GM18870 (cell line): ENCODE measurements around the gene CUEDC2.

ENCODE experiments used
- ATAC-seq: cut with Tn5 transposase; IDR thresholded peaks from one replicate; pipeline ENCODE4 v1.9.1; 2021; ENCODE audit warnings: moderate library complexity; ENCODE audit not compliant: unreplicated experiment

CUEDC2 gene

GRCh38 chr10:102398172-102399020, 34.0 kb downstream of the CUEDC2 start:
- no peak for ATAC-seq

DNA sequence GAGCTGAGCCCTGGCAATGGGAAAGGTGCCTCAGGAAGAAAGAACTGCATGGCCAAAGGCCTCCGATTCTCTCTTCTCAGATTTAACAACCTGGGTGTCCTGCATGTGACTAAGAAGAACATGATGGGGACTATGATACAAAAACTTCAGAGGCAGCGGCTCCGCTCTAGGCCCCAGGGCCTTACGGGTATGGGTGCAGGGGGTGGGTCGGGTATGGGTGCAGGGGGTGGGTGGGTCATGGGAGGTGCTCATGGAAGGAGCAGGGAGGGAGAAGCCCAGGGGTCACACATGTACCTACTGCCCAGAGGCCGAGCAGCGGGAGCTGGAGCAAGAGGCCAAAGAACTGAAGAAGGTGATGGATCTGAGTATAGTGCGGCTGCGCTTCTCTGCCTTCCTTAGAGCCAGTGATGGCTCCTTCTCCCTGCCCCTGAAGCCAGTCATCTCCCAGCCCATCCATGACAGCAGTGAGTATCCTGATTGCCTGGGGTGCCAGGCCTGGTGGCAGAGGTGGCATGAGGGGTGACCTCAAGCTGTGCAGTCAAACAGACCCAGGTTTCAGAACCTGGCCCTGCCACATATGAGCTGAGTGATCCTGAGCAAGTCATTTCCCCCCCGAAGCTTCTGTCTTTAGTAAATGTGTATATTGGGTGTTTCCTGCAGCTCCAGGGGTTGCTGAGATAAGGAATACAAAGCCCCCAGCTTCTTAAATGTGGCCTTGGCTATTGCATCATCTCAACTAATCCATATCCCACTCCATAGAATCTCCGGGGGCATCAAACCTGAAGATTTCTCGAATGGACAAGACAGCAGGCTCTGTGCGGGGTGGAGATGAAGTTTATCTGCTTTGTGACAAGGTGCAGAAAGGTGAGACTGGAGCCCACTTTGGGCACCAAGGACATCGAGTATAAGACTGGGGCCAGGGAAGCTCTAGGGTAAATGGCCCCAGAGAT, 34.9 kb downstream of the CUEDC2 start:
- ATAC-seq: no peak

DNA sequence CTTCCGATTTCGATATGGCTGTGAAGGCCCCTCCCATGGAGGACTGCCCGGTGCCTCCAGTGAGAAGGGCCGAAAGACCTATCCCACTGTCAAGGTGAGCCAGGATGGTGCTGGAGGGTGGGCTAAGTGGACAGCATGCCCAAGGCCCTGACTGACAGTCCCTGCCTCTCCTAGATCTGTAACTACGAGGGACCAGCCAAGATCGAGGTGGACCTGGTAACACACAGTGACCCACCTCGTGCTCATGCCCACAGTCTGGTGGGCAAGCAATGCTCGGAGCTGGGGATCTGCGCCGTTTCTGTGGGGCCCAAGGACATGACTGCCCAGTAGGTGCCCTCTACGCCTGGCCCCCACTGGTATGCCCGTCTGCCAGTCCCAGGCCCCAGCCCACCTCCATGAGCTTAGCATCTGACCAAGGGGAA, 35.6 kb downstream of the CUEDC2 start:
- no peak for ATAC-seq

DNA sequence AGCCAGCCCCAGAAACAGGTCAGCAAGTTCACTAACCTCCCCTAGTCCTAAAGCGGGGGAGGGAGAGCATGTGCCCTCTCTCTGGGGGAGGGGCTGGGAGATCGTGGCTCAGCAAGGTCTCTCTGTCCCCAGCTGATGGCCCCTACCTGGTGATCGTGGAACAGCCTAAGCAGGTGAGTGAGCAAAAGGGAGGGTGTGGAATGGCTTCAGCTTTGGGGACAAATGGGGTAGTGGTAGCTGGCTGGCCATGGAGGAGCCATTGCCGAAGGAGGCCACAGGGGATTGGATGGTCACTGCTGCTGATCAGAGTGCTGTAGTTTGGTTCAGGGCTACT, 36.1 kb downstream of the CUEDC2 start:
- ATAC-seq: no peak

DNA sequence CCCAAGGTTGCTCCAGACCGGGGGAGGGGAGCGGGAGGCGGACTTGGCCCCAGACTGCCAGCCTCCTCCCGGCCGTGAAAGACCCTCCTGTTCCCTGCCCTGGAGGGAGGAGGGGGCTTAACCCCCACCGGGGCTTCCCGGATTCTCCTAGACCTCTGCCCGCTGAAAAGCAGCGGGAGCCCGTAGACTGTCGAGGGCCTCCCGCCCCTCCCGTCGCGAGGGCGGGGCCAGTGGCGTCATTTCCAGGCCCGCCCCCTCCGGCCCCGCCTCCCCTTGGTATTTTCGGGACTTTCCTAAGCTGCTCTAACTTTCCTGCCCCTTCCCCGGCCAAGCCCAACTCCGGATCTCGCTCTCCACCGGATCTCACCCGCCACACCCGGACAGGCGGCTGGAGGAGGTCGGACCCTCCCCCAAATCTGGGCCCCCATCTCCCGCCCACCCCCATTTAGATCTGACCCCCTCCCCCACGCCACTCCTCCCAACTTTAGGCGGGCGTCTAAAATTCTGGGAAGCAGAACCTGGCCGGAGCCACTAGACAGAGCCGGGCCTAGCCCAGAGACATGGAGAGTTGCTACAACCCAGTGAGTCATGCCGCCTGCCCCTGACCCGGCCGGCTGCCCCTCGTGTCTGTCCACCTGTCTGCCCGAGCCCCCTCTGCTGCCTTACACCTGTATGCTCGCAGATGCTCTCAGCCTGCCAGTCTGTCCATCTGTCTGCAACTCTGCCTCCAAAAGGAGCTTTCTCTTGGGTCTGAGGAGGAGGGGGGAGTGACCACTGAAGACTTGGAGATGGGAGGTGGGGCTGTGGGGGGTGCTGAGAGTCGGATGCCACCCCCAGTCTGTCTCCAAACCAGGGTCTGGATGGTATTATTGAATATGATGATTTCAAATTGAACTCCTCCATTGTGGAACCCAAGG, 36.7 kb downstream of the CUEDC2 start, which contains the start of gene NFKB2:
Gene NFKB2, plus strand, starts transcription at position 306 of the 917 bp plus-strand sequence. Its CDS starts 255 bp downstream, at position 561.
- ATAC-seq: no peak

- ATAC-seq: peak; percentile 2
Measured at GRCh38 chr10:102394801-102395399, 37.5 kb downstream of the CUEDC2 start.

DNA sequence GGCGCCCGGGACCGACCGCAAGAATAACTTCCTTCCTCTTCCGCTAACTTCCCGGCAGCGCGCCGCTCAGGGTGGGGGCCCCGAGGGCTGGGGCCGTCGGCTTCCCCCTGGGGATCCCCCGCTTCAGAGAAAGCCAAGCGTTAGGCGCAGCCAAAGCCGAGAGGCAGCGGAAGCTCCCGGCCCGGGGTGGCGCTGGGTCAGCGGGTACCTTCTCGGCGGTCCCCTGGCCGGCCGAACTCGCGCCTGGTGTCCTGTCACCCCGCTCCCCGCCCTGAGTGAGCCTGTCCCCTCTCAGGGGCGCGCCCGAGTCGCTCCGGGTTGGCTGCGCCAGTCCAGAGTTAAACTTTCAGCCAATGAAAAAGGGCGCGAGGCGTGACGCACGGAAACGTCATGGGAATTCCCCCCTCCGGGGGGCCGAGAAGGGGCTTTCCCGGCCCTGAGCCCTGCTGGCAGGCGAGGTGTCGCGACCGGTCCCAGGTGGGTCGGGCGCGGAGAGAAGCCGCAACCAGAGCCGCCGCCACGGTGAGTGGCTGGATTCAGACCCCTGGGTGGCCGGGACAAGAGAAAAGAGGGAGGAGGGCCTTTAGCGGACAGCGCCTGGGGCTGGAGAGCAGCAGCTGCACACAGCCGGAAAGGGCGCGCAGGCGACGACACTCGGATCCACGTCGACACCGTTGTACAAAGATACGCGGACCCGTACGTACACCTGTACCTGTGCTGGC, 38.1 kb downstream of the CUEDC2 start:
- ATAC-seq: peak; percentile 82

DNA sequence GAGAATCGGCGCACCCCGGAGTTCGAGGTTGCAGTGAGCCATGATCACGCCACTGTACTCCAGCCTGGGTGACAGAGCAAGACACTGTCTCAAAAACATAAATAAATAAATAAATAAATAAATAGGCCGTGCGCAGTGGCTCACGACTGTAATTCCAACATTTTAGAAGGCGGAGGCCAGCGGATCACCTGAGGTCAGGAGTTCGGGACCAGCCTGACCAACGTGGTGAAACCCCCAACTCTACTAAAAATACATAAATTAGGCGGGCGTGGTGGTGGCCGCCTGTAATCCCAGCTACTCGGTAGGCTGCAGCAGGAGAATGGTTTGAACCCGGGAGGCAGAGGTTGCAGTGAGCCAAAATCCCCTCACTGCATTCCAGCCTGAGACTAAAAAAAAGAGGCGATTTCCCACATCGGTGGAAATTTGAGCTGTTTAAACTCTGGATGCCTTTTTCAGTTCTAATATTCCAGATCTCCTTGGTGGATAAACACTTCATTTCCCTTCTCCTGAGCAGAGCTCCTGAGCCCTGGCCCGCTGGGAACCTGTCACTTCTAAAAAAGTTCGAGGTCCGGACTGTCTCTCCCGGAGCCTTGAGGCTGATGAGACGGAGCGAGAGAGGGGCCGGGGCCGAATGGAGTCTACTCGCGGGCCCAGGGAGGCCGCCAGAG, 38.8 kb downstream of the CUEDC2 start:
- ATAC-seq: no peak

GRCh38 chr10:102392306-102392705, 40.1 kb downstream of the CUEDC2 start:
- ATAC-seq: no peak

GRCh38 chr10:102389894-102390293, 42.5 kb downstream of the CUEDC2 start:
- no peak for ATAC-seq

DNA sequence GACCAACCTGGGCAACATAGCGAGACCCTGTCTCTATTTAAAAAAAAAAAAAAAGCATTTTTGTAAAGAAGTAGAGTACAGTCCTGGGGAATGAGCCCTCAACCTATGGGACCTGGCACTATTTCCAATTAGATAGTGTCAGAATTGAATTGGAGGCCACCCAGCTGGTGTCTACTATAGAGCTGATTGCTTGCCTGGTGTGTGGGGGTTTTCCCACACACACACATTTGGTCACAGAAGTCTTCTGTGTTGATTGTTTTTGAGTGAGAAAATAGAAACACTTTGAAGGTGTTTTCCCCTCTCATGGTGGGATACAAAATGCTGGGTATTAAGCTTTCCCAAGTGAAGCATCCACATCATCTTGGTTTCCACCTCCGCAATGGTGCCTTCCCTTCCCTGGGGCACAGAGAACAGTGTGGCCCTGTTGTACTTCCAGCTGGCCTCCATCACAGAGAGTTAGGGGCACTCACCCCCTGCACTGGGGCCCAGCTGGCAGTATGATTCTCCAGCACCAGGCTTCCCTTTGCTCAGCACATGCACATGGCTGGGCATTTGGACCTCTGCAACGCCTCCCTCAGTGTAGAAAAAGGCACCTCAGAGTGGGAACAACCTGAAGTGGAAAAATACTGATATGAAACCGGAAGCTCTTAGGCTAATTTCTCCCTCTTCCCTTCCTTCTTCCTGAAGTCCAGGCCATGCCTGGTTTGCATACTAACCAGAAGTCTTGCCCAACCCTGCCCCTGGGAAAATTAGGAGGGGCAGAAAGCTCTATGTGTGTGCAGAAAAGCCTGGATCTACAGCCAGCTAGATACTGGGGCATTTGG, 47.6 kb downstream of the CUEDC2 start:
- no peak for ATAC-seq

DNA sequence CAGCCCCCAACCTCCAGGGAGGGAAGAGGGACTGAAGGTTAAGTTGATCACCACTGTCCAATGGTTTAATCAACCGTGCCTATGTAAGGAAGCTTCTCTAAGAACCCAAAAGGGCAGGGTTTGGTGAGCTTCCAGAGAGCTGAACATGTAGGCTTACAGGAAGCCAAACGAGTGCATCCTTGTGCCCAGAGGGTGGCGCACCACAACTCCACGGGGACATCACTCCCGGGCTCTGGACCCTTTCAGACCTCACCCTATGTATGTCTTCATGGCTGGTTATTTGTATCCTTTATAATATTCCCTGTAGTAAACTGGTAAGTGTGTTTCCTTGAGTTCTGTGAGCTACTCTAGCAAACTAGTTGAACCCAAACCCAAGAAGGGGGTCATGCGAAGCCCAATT, 48.3 kb downstream of the CUEDC2 start:
- no peak for ATAC-seq

GRCh38 chr10:102382871-102383270, 49.5 kb downstream of the CUEDC2 start:
- ATAC-seq: no peak

GRCh38 chr10:102381983-102382382, 50.4 kb downstream of the CUEDC2 start:
- no peak for ATAC-seq

GRCh38 chr10:102379383-102379782, 53.0 kb downstream of the CUEDC2 start:
- ATAC-seq: no peak

- no peak for ATAC-seq
Measured at GRCh38 chr10:102376901-102377300, 55.5 kb downstream of the CUEDC2 start.

DNA sequence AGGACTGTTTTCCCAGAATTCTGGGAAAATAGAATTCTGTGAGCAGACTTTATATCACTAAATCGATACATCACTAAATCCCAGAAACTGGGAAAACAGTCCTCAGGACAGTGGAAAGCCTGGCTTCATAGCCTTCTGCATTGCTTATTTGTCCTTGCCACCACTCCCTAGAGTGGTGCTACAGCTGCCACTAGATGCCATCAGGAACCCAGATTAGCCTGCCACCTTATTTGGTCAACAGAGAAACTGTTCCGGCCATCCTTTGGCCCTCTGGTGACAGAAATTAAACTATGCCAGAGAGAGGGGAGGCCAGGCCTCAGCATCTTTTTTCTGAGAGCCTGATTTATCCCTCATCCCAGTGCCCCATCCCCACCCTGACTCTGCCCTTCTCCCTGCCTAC, 56.5 kb downstream of the CUEDC2 start:
- no peak for ATAC-seq

- no peak for ATAC-seq
Measured at GRCh38 chr10:102375250-102375649, 57.1 kb downstream of the CUEDC2 start.
